ENCODE data around the gene GNGT2. TPM values are rescaled to one million over a fixed set of nuclear protein-coding genes. Genes with fewer than 3 reads are reported as not detected.

The GNGT2 gene
- total RNA-seq, 1 donor from 2014 or later: 0.58 TPM

GRCh38 chr17:49197346-49197998, 12.9 kb downstream of the GNGT2 start:
- Histone ChIP-seq H3K27me3 (ENCODE audit: control insufficient read depth, insufficient read depth, low read length) (no peaks in the 10 kb centered on the region), H3K36me3 (ENCODE audit: control insufficient read depth, insufficient read depth, low read length) (no peaks in the 10 kb centered on the region), H3K4me3 (ENCODE audit: low read depth, low read length) (no peak overlapping the region)
- no peak for DNase-seq (ENCODE audit: low read depth)
- TF ChIP-seq CTCF (IDR thresholded peaks at IDR 0.05; ENCODE audit: insufficient read depth, low read length, poor library complexity, severe bottlenecking): no peak

- DNase-seq (ENCODE audit: low read depth): no peak
- H3K27me3 ChIP-seq (ENCODE audit: control insufficient read depth, insufficient read depth, low read length): no peaks in the 10 kb centered on the region
- no peak overlapping the region for H3K4me3 ChIP-seq (ENCODE audit: low read depth, low read length)
- TF ChIP-seq CTCF (IDR thresholded peaks at IDR 0.05; ENCODE audit: insufficient read depth, low read length, poor library complexity, severe bottlenecking): no peak
- H3K36me3 ChIP-seq (ENCODE audit: control insufficient read depth, insufficient read depth, low read length): no peaks in the 10 kb centered on the region
Measured at GRCh38 chr17:49196520-49196919, 13.9 kb downstream of the GNGT2 start.

GRCh38 chr17:49195751-49196150, 14.6 kb downstream of the GNGT2 start:
- H3K36me3 ChIP-seq (ENCODE audit: control insufficient read depth, insufficient read depth, low read length): no peaks in the 10 kb centered on the region
- H3K4me3 ChIP-seq (ENCODE audit: low read depth, low read length): no peak overlapping the region
- H3K27me3 ChIP-seq (ENCODE audit: control insufficient read depth, insufficient read depth, low read length): no peaks in the 10 kb centered on the region
- no peak for DNase-seq (ENCODE audit: low read depth)
- TF ChIP-seq CTCF (IDR thresholded peaks at IDR 0.05; ENCODE audit: insufficient read depth, low read length, poor library complexity, severe bottlenecking): no peak

- no peaks in the 10 kb centered on the region for H3K27me3 ChIP-seq (ENCODE audit: control insufficient read depth, insufficient read depth, low read length)
- DNase-seq (ENCODE audit: low read depth): no peak
- no peaks in the 10 kb centered on the region for H3K36me3 ChIP-seq (ENCODE audit: control insufficient read depth, insufficient read depth, low read length)
- TF ChIP-seq CTCF (IDR thresholded peaks at IDR 0.05; ENCODE audit: insufficient read depth, low read length, poor library complexity, severe bottlenecking): no peak
- H3K4me3 ChIP-seq (ENCODE audit: low read depth, low read length): no peak overlapping the region
Measured at GRCh38 chr17:49194297-49194607, 16.1 kb downstream of the GNGT2 start.

- H3K36me3 ChIP-seq (ENCODE audit: control insufficient read depth, insufficient read depth, low read length): no peaks in the 10 kb centered on the region
- no peaks in the 10 kb centered on the region for H3K27me3 ChIP-seq (ENCODE audit: control insufficient read depth, insufficient read depth, low read length)
- peak overlapping the region; percentile 70 for H3K4me3 ChIP-seq (ENCODE audit: low read depth, low read length)
- DNase-seq (ENCODE audit: low read depth): peak; percentile 98
- TF ChIP-seq CTCF (IDR thresholded peaks at IDR 0.05; ENCODE audit: insufficient read depth, low read length, poor library complexity, severe bottlenecking): no peak
Measured at GRCh38 chr17:49193513-49194296, 16.7 kb downstream of the GNGT2 start.
